Measurements from ENCODE around the gene CLEC12A.
"Not testable (repeated sequence)": the region's sequence is repeated elsewhere in the genome, so short reads cannot be mapped to it uniquely, and the experiment has no call there.

CLEC12A gene

GRCh38 chr12:9973949-9974348 is 2.7 kb downstream of the CLEC12A start:
- DNase-seq, result no peak

DNA sequence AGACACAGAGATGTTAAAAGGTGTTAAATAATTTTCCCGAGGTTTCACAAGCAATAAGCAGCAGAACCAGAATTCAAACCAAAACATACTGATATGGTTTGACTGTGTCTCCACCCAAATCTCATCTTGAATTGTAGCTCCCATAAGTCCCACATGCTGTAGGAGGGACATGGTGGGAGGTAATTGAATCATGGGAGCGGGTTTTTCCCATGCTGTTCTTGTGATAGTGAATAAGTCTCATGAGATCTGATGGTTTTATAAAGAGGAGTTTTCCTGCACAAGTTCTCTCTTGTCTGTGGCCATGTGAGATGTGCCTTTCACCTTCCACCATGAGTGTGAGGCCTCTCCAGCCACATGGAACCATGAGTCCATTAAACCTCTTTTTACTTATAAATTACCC is 3.5 kb downstream of the CLEC12A start:
- DNase-seq, result not testable (repeated sequence)

DNA sequence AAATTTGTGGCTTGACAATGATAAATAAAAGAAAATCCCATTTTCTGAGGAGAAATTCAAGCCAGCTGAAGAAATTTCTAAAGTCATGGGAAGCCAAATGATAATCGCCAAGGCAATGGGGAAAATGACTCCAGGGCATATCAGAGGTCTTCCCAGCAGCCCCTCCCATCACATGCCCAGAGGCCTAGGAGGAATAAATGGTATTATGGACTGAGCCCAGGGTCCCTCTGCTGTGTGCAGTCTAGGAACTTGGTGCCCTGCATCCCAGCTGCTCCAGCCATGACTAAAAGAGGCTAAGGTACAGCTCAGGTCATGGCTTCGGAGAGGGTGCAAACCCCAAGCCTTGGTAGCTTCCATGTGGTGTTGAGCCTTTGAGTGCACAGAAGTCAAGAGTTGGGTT is 4.4 kb downstream of the CLEC12A start:
- DNase-seq, result no peak

DNA sequence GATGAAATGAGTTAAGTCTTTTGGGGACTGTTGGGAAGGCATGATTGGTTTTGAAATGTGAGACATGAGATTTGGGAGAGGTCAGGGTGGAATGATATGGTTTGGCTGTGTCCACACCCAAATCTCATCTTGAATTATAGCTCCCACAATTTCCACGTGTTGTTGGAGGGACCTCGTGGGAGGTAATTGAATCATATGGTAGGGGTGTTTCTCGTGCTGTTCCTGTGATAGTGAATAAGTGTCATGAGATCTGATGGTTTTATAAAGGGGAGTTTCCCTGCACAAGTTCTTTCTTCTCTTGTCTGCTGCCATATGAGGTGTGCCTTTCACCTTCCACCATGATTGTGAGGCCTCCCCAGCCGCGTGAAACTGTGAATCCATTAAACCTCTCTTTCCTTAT is 5.4 kb downstream of the CLEC12A start:
- DNase-seq, result not testable (repeated sequence)

GRCh38 chr12:9977916-9978315 is 6.7 kb downstream of the CLEC12A start:
- no peak for DNase-seq

DNA sequence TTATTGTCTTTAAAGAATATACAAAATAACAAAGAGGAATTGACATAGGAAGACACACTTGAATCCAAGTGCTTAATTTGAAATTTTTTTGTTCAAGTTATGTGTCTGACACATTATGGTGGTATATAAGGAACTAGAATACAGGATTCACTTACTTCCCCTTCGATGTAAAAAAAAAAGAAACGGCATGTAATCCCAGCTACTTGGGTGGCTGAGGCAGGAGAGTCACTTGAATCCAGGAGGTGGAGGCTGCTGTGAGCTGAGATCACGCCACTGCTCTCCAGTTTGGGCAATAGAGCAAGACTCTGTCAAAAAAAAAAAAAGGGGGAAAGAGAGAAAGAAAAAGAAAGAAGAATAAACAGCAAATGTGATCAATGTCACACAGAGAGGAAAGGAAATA is 8.9 kb downstream of the CLEC12A start:
- DNase-seq, result no peak

- DNase-seq, result no peak
These were observed 20.7 kb downstream of the CLEC12A start for GRCh38 chr12:9991876-9992275.

DNA sequence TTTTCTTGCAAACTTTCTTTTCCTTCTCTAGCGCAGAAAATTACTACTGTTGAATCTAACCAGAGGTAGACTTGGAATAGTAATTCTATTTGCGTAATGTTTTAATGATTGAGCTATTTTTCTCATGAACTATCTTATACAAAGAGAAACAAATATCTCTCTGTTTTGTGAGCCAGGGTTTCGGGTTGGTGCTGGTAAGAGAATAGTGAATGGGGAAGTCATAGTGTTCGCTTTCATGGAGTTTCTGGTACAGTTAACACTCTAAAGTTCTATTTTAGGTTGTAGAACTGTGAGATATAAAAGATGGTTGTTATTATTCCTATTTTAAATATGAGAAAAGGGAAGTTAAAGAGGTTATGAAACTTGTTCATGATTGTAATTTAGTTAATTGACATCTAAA is 21.1 kb downstream of the CLEC12A start:
- no peak for DNase-seq

DNA sequence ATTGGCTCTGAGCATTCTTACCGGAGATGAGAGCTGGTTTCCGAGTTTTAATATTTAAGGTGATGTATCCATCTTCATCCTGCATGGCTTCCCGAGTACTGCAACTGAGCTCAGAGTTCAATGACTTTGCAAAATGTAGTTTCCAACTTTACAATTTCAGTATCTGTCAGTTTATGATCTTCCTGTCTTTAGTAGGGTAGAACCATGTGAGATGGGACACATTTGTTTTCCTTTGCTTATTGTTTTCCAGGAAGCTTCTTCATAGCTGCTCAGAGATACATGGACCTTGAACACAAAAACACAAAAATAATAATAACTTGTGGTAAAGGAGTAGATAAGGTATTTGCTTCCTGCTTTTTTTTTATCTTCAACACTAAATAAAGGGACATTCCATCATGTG is 27.8 kb downstream of the CLEC12A start, which contains the start of gene CLEC1B:
TSS of gene CLEC1B (minus strand) at position 106 of the 400 bp plus-strand sequence. CDS start at position 85, 21 bp downstream.
- no peak for DNase-seq

GRCh38 chr12:10001171-10001776 is 30.1 kb downstream of the CLEC12A start:
- peak; percentile 19 for DNase-seq

- no peak for DNase-seq
These were observed 41.6 kb downstream of the CLEC12A start for GRCh38 chr12:10012630-10013330.

DNA sequence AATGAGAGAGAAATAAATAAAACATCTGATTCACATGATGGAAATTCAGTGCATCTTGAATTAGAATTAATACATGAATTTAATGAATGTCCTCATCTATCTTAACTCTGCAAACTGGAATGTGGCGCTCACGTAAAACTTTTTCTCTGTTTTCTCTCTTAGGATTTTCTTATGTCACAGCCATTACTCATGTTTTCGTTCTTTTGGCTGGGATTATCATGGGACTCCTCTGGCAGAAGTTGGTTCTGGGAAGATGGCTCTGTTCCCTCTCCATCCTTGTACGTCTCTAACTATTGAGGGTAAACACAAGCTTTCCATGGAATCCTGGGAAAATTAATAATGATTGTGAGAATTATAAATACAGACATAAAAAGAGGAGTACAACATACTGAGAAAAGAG is 44.2 kb downstream of the CLEC12A start:
- DNase-seq, result no peak

- peak; percentile 54 for DNase-seq
These were observed 45.7 kb downstream of the CLEC12A start for GRCh38 chr12:10016881-10017280.

DNA sequence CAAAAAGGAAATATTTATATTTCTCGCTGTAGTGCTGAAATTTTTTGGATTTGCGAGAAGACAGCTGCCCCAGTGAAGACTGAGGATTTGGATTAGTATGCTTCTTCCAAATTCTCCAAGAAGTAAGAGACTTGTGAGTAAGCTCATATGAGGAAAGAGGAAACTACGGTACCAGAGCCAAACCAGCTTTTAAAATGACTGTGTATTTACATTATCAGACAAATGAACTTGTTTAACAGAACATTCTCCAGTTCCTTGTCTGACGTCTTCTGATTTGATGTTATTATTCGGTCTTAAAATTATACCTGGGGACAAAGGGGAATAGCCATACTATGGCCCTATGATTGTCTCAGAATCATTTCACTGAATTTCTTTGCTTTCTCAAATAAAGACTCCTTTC is 47.2 kb downstream of the CLEC12A start:
- peak; percentile 50 for DNase-seq

GRCh38 chr12:10021342-10021741 is 50.1 kb downstream of the CLEC12A start:
- no peak for DNase-seq

DNA sequence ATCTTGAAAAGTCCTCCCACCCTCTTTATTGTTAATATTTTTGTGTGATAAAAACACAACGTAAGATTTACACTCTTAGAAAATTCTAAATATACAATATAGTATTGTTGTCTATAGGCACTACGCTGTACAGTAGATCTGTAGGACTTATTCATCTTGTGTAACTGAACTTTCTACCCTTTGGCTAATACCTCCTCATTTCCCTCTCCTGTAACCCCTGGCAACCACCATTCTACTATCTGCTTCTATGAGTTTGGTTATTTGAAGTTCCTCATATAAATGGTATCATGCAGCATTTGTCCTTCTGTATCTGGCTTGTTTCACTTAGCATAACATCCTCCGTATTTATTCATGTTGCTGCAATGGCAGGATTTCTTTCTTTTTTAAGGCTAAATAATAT is 54.0 kb downstream of the CLEC12A start:
- no peak for DNase-seq

- DNase-seq, result not testable (repeated sequence)
These were observed 55.5 kb downstream of the CLEC12A start for GRCh38 chr12:10026666-10027065.

- peak; percentile 45 for DNase-seq
These were observed 56.1 kb downstream of the CLEC12A start for GRCh38 chr12:10027311-10027710.

DNA sequence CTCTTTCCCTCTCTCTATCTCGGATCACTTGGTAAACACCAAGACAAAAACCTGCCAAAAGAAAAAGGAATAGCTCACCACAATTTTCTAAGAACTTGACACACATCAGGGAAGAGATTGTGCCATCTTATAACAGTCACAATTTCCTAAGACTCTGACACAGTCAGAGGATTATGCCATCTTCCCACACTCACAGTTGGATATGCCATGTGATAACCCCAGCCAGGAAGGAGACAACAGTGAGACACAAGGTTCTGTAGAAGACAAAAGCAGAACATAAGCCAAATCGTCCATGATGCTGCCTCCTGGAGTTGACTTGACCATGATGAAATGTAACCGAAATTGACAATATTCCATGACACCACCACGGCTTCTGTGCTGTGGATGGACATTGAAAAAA is 56.5 kb downstream of the CLEC12A start:
- DNase-seq, result peak; percentile 46

DNA sequence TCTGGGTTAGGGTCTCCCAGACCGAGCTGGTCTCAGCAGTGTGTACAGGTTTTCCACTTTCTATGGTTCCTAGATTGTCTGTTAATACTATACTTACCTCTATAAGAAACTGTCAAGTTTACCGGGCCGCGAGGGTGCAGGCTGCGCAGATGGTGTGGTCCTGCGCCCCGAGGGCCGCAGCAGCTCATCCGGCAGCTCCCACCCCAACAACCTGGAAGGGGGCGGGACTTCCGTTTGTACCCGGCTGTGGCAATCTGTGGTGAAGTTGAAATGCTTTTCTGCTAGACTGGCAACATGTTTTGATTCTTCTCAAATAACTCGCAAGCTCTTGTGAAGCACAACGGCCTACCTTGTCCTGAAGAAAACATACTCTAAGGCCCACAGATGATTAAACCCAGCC is 59.2 kb downstream of the CLEC12A start, which contains the start of gene CLEC9A:
TSS of gene CLEC9A (plus strand) at position 237 of the 400 bp plus-strand sequence. CDS start 22,006 bp downstream, outside the sequence.
- no peak for DNase-seq

GRCh38 chr12:10031321-10031720 is 60.1 kb downstream of the CLEC12A start:
- peak; percentile 29 for DNase-seq

GRCh38 chr12:10031771-10032175 is 60.6 kb downstream of the CLEC12A start:
- DNase-seq, result peak; percentile 94

DNA sequence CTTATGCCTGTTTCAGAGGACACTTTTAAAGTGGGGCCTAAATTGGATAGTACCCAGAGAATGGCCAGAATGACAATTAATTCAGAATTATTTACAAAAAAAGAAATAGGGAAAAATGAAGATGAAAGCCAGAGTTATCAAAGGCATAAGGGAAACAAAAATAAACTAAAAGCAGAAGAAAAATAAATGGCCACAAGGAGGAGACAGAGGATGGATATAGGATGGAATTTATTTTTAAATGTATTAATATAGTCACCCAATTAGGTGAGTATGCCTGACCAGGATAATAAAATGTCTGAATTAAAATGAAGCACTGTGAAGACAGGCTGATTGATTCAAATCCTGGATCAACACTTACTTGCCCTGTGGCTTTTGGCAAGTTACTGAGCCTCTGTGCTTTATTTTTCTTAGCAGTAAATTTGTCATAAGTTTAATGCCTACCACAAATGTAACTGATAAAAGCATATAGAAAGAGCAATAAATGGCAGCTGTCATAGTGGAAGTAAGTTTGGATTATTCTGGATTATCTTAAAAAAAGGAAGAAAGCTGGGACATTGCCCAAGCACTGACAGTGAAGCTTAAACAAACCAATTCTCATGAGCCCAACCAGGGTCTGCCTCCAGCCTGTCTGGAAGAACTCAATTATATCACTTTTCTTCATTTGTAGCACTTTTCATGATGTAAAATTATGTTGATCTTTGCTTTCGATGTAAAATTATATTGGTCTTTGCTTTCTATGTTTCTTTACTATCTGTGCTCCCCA is 62.8 kb downstream of the CLEC12A start:
- DNase-seq, result peak; percentile 35

Measured in HCEC 1CT (cell line).